ENCODE results near the gene MS4A6E.

GRCh38 chr11:60307507-60308195 lies 19.4 kb upstream of the MS4A6E start:
- no peak for TF ChIP-seq E2F1 (CRISPR knock-in tag; IDR thresholded peaks at IDR 0.05)
- TF ChIP-seq CTCF (IDR thresholded peaks at IDR 0.05) = no peak
- no peak for TF ChIP-seq NFATC4 (CRISPR knock-in tag; IDR thresholded peaks at IDR 0.05)
- no peak for TF ChIP-seq NR2C2 (CRISPR knock-in tag; IDR thresholded peaks at IDR 0.05)
